MCF 10A (cell line): Measurements from ENCODE around the gene VWA7. TPM values are rescaled to one million over a fixed set of nuclear protein-coding genes. Genes with fewer than 3 reads are reported as not detected.
"Not testable (repeated sequence)": the region's sequence is repeated elsewhere in the genome, so short reads cannot be mapped to it uniquely, and the experiment has no call there.

ENCODE experiments used
- BruUV-seq: library from RNA; stranded (reverse); fragments of 400-500 nt; replicated peaks from 2 replicates; lab custom pipeline; 2021; lab: Mats Ljungman, UMichigan
- CTCF ChIA-PET: fragments of 300-600 bp; sonication (Branson Sonifier 250); formaldehyde crosslinking; extraction: SDS; loops from one replicate; lab custom pipeline; 2021; ENCODE audit warnings: antibody characterized with exemption, inconsistent platforms; lab: Yijun Ruan, JAX
- POLR2A ChIA-PET: fragments of 300-600, 350-650 bp; sonication (Branson Sonifier 250); formaldehyde crosslinking; extraction: SDS; loops from one replicate; lab custom pipeline; 2020; ENCODE audit warnings: antibody characterized with exemption, inconsistent platforms; lab: Yijun Ruan, JAX
- DNase-seq: peaks from one replicate; pipeline ENCODE4 v3.0.0-alpha.2; 2018; ENCODE audit not compliant: unreplicated experiment
- H3K27ac Mint-ChIP-seq: one replicate; pipeline ENCODE4 v1.8.0; 2022; ENCODE audit warnings: mild to moderate bottlenecking, low read depth, mixed read lengths; ENCODE audit not compliant: unreplicated experiment
- H3K27me3 Mint-ChIP-seq: one replicate; pipeline ENCODE4 v1.8.0; 2022; ENCODE audit warnings: mixed read lengths; ENCODE audit not compliant: insufficient read depth, unreplicated experiment
- H3K36me3 Mint-ChIP-seq: one replicate; pipeline ENCODE4 v1.8.0; 2022; ENCODE audit warnings: mild to moderate bottlenecking, moderate library complexity, mixed read lengths; ENCODE audit not compliant: insufficient read depth, unreplicated experiment
- H3K4me1 Mint-ChIP-seq: one replicate; pipeline ENCODE4 v1.8.0; 2022; ENCODE audit warnings: mixed read lengths; ENCODE audit not compliant: insufficient read depth, unreplicated experiment
- H3K4me3 Mint-ChIP-seq: one replicate; pipeline ENCODE4 v1.8.0; 2022; ENCODE audit warnings: mild to moderate bottlenecking, moderate library complexity, mixed read lengths; ENCODE audit not compliant: unreplicated experiment
- H3K9me3 Mint-ChIP-seq: one replicate; pipeline ENCODE4 v1.8.0; 2022; ENCODE audit warnings: mixed read lengths; ENCODE audit not compliant: unreplicated experiment
- CTCF ChIP-seq: fragments of 200-600 bp; IDR thresholded peaks from one replicate; pipeline ENCODE4 v1.8.0; 2022; ENCODE audit warnings: antibody characterized with exemption, mild to moderate bottlenecking; ENCODE audit not compliant: unreplicated experiment
- intact Hi-C: fragments of 100-400 bp; cut with micrococcal nuclease; formaldehyde crosslinking; loops from 2 replicates; pipeline ENCODE4 v1.14.1; 2022
- total RNA-seq: library from RNA; stranded (reverse); gene quantifications from 2 replicates; pipeline ENCODE4 v1.2.3, GENCODE V29; 2022

The VWA7 gene
- total RNA-seq, 1 experiment from 2014 or later: 2.0 TPM

DNA sequence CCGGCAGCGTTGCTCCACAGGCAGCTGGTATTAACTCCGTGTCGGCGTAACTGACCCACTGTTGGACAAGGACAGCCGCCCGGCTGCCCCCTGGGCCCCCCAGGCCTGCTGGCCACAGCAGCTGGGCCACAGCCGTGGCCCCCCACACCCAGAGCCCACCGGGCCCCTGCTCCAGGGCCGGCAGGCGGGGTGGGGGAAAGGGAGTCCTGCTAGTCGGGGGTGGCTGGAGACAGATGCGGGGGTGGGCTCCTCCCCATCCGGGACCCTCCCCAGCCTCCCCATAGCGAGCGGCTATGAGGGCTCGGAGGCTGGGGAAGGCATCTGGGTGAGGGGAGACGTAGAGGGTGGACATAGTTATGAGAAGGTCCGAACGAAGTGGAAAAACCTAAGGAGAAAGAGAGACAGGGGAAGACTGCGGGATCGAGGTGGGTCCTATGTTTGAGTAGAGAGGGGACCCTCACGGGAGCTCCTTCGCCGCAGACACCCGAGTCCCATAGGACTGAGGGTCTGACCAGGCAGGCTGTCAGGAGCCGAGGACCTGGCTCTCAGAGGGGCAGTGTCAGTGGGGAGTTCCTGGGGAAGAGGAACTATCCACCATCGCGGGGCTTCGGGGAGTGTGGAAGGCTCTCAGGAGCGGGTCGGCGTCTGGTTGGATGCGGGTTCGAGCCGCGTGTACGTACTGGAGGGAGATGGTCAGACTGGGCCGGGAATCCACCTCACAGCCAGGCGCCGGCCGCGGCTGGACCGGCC lies 17.9 kb upstream of the VWA7 start:
- Mint-ChIP-seq H3K27me3 (no peaks in the 10 kb centered on the region), H3K36me3 (peaks cover 60% of the 10 kb centered on the region), H3K9me3 (no peaks in the 10 kb centered on the region), H3K4me1 (peaks cover 31% of the 10 kb centered on the region), H3K27ac (peak overlapping the region; percentile 98), H3K4me3 (peak overlapping the region; percentile 99)
- TSS peak; percentile 47 for BruUV-seq
- DNase-seq: no peak
- ChIA-PET CTCF (interaction anchor here (0.6 to 2.8 kb wide), 6 partner anchors 8 to 354 kb away, joined by 4 to 22 read pairs (median 4); partner anchors contain the start of genes CLIC1 and LSM2), POLR2A (interaction anchor here (0.6 to 3.2 kb wide), 29 partner anchors 9 to 403 kb away, joined by 3 to 79 read pairs (median 6); partner anchors contain the start of genes ABHD16A, BAG6, C6orf47 and CLIC1)
- intact Hi-C loops: loop anchor here (2.0 kb wide), 2 partner anchors 36 to 66 kb away; partner anchors contain the start of gene DDAH2
- no peak for TF ChIP-seq CTCF

DNA sequence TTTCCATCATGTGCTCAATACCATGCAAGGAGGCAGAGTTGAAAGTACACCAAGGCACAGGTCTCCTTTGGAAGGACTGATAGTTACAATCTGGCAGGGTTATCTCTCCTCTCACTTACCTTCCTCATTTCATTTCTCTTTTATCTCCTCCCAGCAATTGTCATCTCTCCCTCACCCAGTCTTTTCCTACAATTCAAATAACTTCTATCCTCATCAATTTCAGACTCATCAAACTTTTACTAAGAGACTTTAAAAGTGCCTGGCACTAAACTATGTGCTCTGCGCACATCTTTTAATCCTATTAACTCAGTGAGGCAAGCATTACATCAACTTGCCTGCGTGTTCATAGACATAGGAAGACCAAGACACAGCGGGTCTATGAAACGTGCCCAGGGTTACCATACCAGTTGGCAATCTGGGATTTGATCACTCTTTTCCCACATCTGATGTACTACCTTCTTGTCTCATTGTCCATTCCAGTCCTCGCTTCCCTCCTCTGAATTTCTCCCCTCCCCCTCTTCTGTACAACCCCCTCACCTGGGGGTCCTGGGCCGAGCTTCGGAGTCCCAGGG lies 17.3 kb upstream of the VWA7 start:
- H3K4me3 Mint-ChIP-seq: peak overlapping the region; percentile 99
- DNase-seq: no peak
- peak overlapping the region; percentile 98 for H3K27ac Mint-ChIP-seq
- H3K4me1 Mint-ChIP-seq: peaks cover 31% of the 10 kb centered on the region
- H3K9me3 Mint-ChIP-seq: no peaks in the 10 kb centered on the region
- no peak for TF ChIP-seq CTCF
- TSS peak; percentile 76 for BruUV-seq
- POLR2A ChIA-PET: interaction anchor here (0.6 to 3.2 kb wide), 25 partner anchors 10 to 834 kb away, joined by 3 to 79 read pairs (median 6); partner anchors contain the start of genes ABHD16A, C6orf47, CLIC1 and DDAH2
- intact Hi-C loops: loop anchor here (2.0 kb wide), 2 partner anchors 36 to 66 kb away; partner anchors contain the start of gene DDAH2
- no peaks in the 10 kb centered on the region for H3K27me3 Mint-ChIP-seq
- H3K36me3 Mint-ChIP-seq: peaks cover 60% of the 10 kb centered on the region
- CTCF ChIA-PET: interaction anchor here (0.6 to 0.9 kb wide), 5 partner anchors 9 to 355 kb away, joined by 4 to 5 read pairs (median 4); partner anchors contain the start of gene CLIC1

- H3K9me3 Mint-ChIP-seq, H3K27me3 Mint-ChIP-seq, BruUV-seq, CTCF ChIA-PET, DNase-seq: not testable (repeated sequence)
- peak overlapping the region; percentile 99 for H3K4me3 Mint-ChIP-seq
- intact Hi-C loops: loop anchor here (2.0 kb wide), 2 partner anchors 37 to 65 kb away; partner anchors contain the start of gene DDAH2
- peaks cover 31% of the 10 kb centered on the region for H3K4me1 Mint-ChIP-seq
- peaks cover 63% of the 10 kb centered on the region for H3K36me3 Mint-ChIP-seq
- POLR2A ChIA-PET: interaction anchor here (0.7 to 3.2 kb wide), 4 partner anchors 13 to 833 kb away, joined by 3 to 77 read pairs (median 26); partner anchors contain the start of genes HSPA1B and LSM2
- peak overlapping the region; percentile 98 for H3K27ac Mint-ChIP-seq
Measured at GRCh38 chr6:31793927-31794245, 16.8 kb upstream of the VWA7 start.

GRCh38 chr6:31792761-31793171 lies 15.6 kb upstream of the VWA7 start:
- H3K9me3 Mint-ChIP-seq: no peaks in the 10 kb centered on the region
- peaks cover 66% of the 10 kb centered on the region for H3K36me3 Mint-ChIP-seq
- no peak for TF ChIP-seq CTCF
- peak overlapping the region; percentile 99 for H3K4me3 Mint-ChIP-seq
- intact Hi-C loops: no loop called here
- no peaks in the 10 kb centered on the region for H3K27me3 Mint-ChIP-seq
- CTCF ChIA-PET: interaction anchor here (0.7 to 2.0 kb wide), 3 partner anchors 22 to 60 kb away, joined by 3 to 9 read pairs (median 3); no protein-coding TSS in a partner anchor
- DNase-seq: peak; percentile 86
- BruUV-seq: no TSS peak
- H3K4me1 Mint-ChIP-seq: peaks cover 31% of the 10 kb centered on the region
- peak overlapping the region; percentile 98 for H3K27ac Mint-ChIP-seq
- POLR2A ChIA-PET: interaction anchor here (1.7 to 2.0 kb wide), 2 partner anchors 14 to 53 kb away, joined by 7 to 8 read pairs; partner anchors contain the start of genes LSM2 and MSH5
